SK-N-SH (cell line): ENCODE results near the gene POLR2B. TPM values are rescaled to one million over a fixed set of nuclear protein-coding genes. Genes with fewer than 3 reads are reported as not detected.

Experiments used
- CTCF ChIA-PET: fragments of 300-600, 350-600 bp; formaldehyde crosslinking; extraction: SDS; loops from one replicate; lab custom pipeline; 2021; lab: Yijun Ruan, JAX
- POLR2A ChIA-PET: fragments of 350-600 bp; sonication (Branson Sonifier 250); formaldehyde crosslinking; extraction: SDS; loops from one replicate; lab custom pipeline; 2020; ENCODE audit warnings: antibody characterized with exemption, inconsistent platforms; lab: Yijun Ruan, JAX
- DNase-seq: peaks from one replicate; pipeline ENCODE4 v3.0.0; 2012
- H2AFZ ChIP-seq: fragments of 200-600 bp; sonication (generic); 2 replicates; pipeline ENCODE4 v1.8.1; 2016; ENCODE audit warnings: antibody characterized with exemption, mild to moderate bottlenecking, low read depth
- H3F3A ChIP-seq: fragments of 200-600 bp; sonication (generic); replicated peaks from 2 replicates; pipeline ENCODE3; 2016; ENCODE audit warnings: antibody characterized with exemption, mild to moderate bottlenecking; ENCODE audit not compliant: insufficient read depth
- H3K27ac ChIP-seq, 2 experiments: fragments of 200-500 bp in 1 of 2; fragments of 200-600 bp in 1 of 2; sonication (Bioruptor generic) in 1 of 2; sonication (generic), shearing (Covaris generic) in 1 of 2; 2 replicates each; pipeline versions ENCODE4 v1.5.1 to v1.6.1; 2014 to 2016; ENCODE audit warnings: low read depth in 2 of 2, inconsistent platforms in 1 of 2, low read length in 1 of 2, mild to moderate bottlenecking in 1 of 2, mixed read lengths in 1 of 2
- H3K27me3 ChIP-seq: fragments of 200-600 bp; sonication (generic), shearing (Covaris generic); 2 replicates; pipeline ENCODE4 v1.6.1; 2016; ENCODE audit warnings: mixed run types; ENCODE audit not compliant: insufficient read depth
- H3K36me3 ChIP-seq, 2 experiments: fragments of 200-500 bp in 1 of 2; fragments of 200-600 bp in 1 of 2; sonication (Bioruptor generic) in 1 of 2; sonication (generic) in 1 of 2; replicated peaks in 1 of 2; 2 replicates each; pipeline versions ENCODE3 to v1.5.1; 2014 to 2016; ENCODE audit warnings: low read length in 1 of 2, mild to moderate bottlenecking in 1 of 2; ENCODE audit not compliant: insufficient read depth in 2 of 2, control insufficient read depth in 1 of 2
- H3K4me1 ChIP-seq, 2 experiments: fragments of 200-500 bp in 1 of 2; fragments of 200-600 bp in 1 of 2; sonication (Bioruptor generic) in 1 of 2; sonication (generic), shearing (Covaris generic) in 1 of 2; 2 replicates each; pipeline versions ENCODE4 v1.5.1 to v1.6.1; 2014 to 2016; ENCODE audit warnings: low read depth in 1 of 2, low read length in 1 of 2, mixed run types in 1 of 2; ENCODE audit not compliant: insufficient read depth in 2 of 2, control insufficient read depth in 1 of 2
- H3K4me2 ChIP-seq: fragments of 200-600 bp; sonication (generic), shearing (Covaris generic); 2 replicates; pipeline ENCODE4 v1.6.1; 2017; ENCODE audit warnings: mixed run types
- H3K4me3 ChIP-seq, 2 experiments: fragments of 200-500 bp in 1 of 2; fragments of 200-600 bp in 1 of 2; sonication (Bioruptor generic) in 1 of 2; sonication (generic), shearing (Covaris generic) in 1 of 2; 2 replicates each; pipeline versions ENCODE4 v1.5.1 to v1.8.1; 2014 to 2016; ENCODE audit warnings: low read depth in 2 of 2, inconsistent platforms in 1 of 2, low read length in 1 of 2, mild to moderate bottlenecking in 1 of 2, mixed read lengths in 1 of 2, moderate library complexity in 1 of 2
- H3K79me2 ChIP-seq: fragments of 200-600 bp; sonication (generic); 2 replicates; pipeline ENCODE4 v1.8.1; 2017; ENCODE audit warnings: mild to moderate bottlenecking; ENCODE audit not compliant: insufficient read depth
- H3K9ac ChIP-seq: fragments of 200-600 bp; sonication (generic); 2 replicates; pipeline ENCODE4 v1.6.1; 2017; ENCODE audit warnings: mixed run types
- H3K9me2 ChIP-seq: fragments of 200-600 bp; sonication (generic); 2 replicates; pipeline ENCODE4 v1.6.1; 2017; ENCODE audit warnings: mixed run types
- H3K9me3 ChIP-seq: fragments of 200-600 bp; sonication (generic); 2 replicates; pipeline ENCODE4 v1.6.1; 2017; ENCODE audit warnings: mixed run types, mild to moderate bottlenecking, moderate library complexity
- H4K20me1 ChIP-seq: fragments of 200-600 bp; sonication (generic); 2 replicates; pipeline ENCODE4 v1.6.1; 2017; ENCODE audit warnings: mild to moderate bottlenecking, mixed run types; ENCODE audit not compliant: insufficient read depth
- EP300 ChIP-seq, 2 experiments: IDR thresholded peaks; 2 replicates each; pipeline versions ENCODE4 v1.4.0 to v1.6.1; 2012; ENCODE audit warnings: borderline replicate concordance in 1 of 2, low read depth in 1 of 2, low read length in 1 of 2
- EZH2phosphoT487 ChIP-seq: fragments of 200-600 bp; sonication (generic); IDR thresholded peaks from 2 replicates; pipeline ENCODE4 v1.6.1; 2017; ENCODE audit warnings: low read depth, mixed run types, mild to moderate bottlenecking, antibody characterized with exemption, moderate library complexity, borderline replicate concordance
- FOSL2 ChIP-seq: IDR thresholded peaks from 2 replicates; pipeline ENCODE4 v1.4.0; 2012; ENCODE audit warnings: low read depth, mild to moderate bottlenecking, moderate library complexity, borderline replicate concordance
- FOXJ3 ChIP-seq: sonication (generic); formaldehyde crosslinking; IDR thresholded peaks from 2 replicates; pipeline ENCODE4 v1.5.1; 2020; ENCODE audit warnings: mild to moderate bottlenecking, missing genetic modification reagents
- FOXM1 ChIP-seq: IDR thresholded peaks from 2 replicates; pipeline ENCODE4 v1.4.0; 2012; ENCODE audit warnings: low read depth, mild to moderate bottlenecking
- GABPA ChIP-seq: IDR thresholded peaks from 2 replicates; pipeline ENCODE4 v1.4.0; 2012; ENCODE audit warnings: low read depth, mild to moderate bottlenecking
- GATA2 ChIP-seq: sonication (generic); formaldehyde crosslinking; IDR thresholded peaks from 2 replicates; pipeline ENCODE4 v1.5.0; 2020; ENCODE audit warnings: mild to moderate bottlenecking, missing genetic modification reagents
- IRF3 ChIP-seq: fragments of 150-350 bp; IDR thresholded peaks from 2 replicates; pipeline ENCODE4 v1.6.1; 2016; ENCODE audit warnings: mild to moderate bottlenecking, low read depth, low read length
- JUND ChIP-seq: IDR thresholded peaks from 2 replicates; pipeline ENCODE4 v1.4.0; 2012
- MAX ChIP-seq: IDR thresholded peaks from 2 replicates; pipeline ENCODE4 v1.4.0; 2012; ENCODE audit warnings: low read depth
- NFIC ChIP-seq: IDR thresholded peaks from 2 replicates; pipeline ENCODE4 v1.4.0; 2012; ENCODE audit warnings: borderline replicate concordance
- NRF1 ChIP-seq: IDR thresholded peaks from 2 replicates; pipeline ENCODE4 v1.6.1; 2012; ENCODE audit warnings: low read depth, mild to moderate bottlenecking, low read length
- REST ChIP-seq: IDR thresholded peaks from 2 replicates; pipeline ENCODE4 v1.6.1; 2012; ENCODE audit warnings: mild to moderate bottlenecking, low read depth, low read length, moderate library complexity
- RFX5 ChIP-seq: IDR thresholded peaks from 2 replicates; pipeline ENCODE4 v1.6.1; 2012; ENCODE audit warnings: mild to moderate bottlenecking, improper control_type of control experiment, low read length
- SMC3 ChIP-seq: IDR thresholded peaks from 2 replicates; pipeline ENCODE4 v1.6.1; 2012; ENCODE audit warnings: low read depth, low read length, improper control_type of control experiment
- TAF1 ChIP-seq: IDR thresholded peaks from 2 replicates; pipeline ENCODE4 v1.6.1; 2012; ENCODE audit warnings: low read depth, mild to moderate bottlenecking, low read length, moderate library complexity, borderline replicate concordance
- TCF12 ChIP-seq: IDR thresholded peaks from 2 replicates; pipeline ENCODE4 v1.4.0; 2012
- TEAD4 ChIP-seq: IDR thresholded peaks from 2 replicates; pipeline ENCODE4 v1.4.0; 2012; ENCODE audit warnings: mild to moderate bottlenecking, borderline replicate concordance; ENCODE audit not compliant: insufficient read depth
- WGBS: methylation state at CpG from one replicate; pipeline ENCODE4 v1.1.6; 2017; ENCODE audit warnings: low lambda C conversion rate; 5-methylcytosine and 5-hydroxymethylcytosine counted together
- polyA plus RNA-seq, 3 experiments: library from polyadenylated mRNA; depleted of rRNA; stranded (reverse); fragments of >200 nt; gene quantifications; 2 replicates each; pipeline ENCODE4 v1.2.3, GENCODE V29; 2012
- TF ChIP-seq, protein P1 (sequence below): IDR thresholded peaks from 2 replicates; pipeline ENCODE4 v1.4.0; 2012; ENCODE audit warnings: low read depth, borderline replicate concordance
- TF ChIP-seq, protein P2 (sequence below): fragments of 150-350 bp; IDR thresholded peaks from 2 replicates; pipeline ENCODE4 v1.6.1; 2017; ENCODE audit warnings: antibody characterized with exemption, low read length, low read depth, borderline replicate concordance
- TF ChIP-seq, protein P3 (sequence below): fragments of 200-600 bp; sonication (generic); IDR thresholded peaks from 2 replicates; pipeline ENCODE4 v1.6.1; 2017; ENCODE audit warnings: antibody characterized with exemption, mild to moderate bottlenecking, moderate library complexity

The POLR2B gene
- polyA plus RNA-seq, 1 of the 3 experiments (the other 2 are of a cell fraction): 58.5 TPM

DNA sequence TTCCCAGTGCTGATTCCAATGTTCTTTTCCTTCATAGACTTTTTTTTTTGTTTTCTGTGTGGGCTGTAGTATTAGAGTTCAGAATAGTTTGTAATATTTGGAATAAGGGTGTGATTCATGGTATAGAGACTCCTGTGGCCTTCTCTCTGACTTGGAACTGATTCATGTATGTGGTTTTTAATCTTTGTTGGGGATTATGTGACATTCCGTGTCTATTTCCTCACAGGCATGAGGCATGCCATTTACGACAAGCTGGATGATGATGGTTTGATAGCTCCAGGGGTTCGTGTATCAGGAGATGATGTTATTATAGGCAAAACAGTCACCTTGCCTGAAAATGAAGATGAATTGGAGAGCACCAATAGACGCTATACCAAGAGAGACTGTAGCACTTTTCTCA is 44.4 kb downstream of the POLR2B start (continued):
- TF ChIP-seq, protein P1, sequence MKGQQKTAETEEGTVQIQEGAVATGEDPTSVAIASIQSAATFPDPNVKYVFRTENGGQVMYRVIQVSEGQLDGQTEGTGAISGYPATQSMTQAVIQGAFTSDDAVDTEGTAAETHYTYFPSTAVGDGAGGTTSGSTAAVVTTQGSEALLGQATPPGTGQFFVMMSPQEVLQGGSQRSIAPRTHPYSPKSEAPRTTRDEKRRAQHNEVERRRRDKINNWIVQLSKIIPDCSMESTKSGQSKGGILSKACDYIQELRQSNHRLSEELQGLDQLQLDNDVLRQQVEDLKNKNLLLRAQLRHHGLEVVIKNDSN: no peak
- no peak for TF ChIP-seq TCF12
- no peak for TF ChIP-seq EZH2phosphoT487
- no peak for TF ChIP-seq MAX
- no peak for TF ChIP-seq TAF1
- no peak for TF ChIP-seq TEAD4
- TF ChIP-seq, all 33 proteins: peak for 0

DNA sequence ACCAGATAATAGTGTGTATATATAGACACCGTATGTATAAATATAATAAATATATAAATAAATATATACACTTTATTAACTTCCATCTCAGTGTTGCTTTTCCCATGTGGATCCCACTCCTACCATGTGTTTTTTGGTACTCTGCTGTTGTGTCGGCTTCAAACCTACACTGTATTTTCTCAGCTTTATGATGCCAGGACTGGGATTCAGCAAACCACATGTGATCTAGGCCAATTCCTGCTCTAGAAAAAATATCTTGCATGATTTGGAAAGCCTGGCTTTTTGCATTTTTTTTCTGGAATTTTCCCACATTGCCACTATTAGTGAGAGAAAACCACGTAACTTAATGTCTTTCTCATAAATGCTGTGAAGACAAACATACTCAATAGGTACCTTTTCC is 55.8 kb downstream of the POLR2B start:
- Histone ChIP-seq H3K4me1 (peaks cover 0 to 9% of the 10 kb centered on the region in 2 experiments; a peak in 1 of 4 replicates), H3K9ac (no peak overlapping the region), H3K79me2 (no peaks in the 10 kb centered on the region), H3F3A (peaks cover 29% of the 10 kb centered on the region), H3K9me3 (no peaks in the 10 kb centered on the region), H3K27ac (no peak overlapping the region), H3K9me2 (no peaks in the 10 kb centered on the region), H4K20me1 (no peaks in the 10 kb centered on the region), H3K4me2 (no peak overlapping the region), H3K4me3 (no peak overlapping the region), H2AFZ (no peak overlapping the region), H3K36me3 (peaks cover 22 to 37% of the 10 kb centered on the region in 2 experiments), H3K27me3 (no peaks in the 10 kb centered on the region)
- TF ChIP-seq EZH2phosphoT487: no peak
- no peak for TF ChIP-seq GABPA
- TF ChIP-seq FOXM1: no peak
- TF ChIP-seq REST: no peak
- TF ChIP-seq IRF3: no peak
- TF ChIP-seq, protein P2, sequence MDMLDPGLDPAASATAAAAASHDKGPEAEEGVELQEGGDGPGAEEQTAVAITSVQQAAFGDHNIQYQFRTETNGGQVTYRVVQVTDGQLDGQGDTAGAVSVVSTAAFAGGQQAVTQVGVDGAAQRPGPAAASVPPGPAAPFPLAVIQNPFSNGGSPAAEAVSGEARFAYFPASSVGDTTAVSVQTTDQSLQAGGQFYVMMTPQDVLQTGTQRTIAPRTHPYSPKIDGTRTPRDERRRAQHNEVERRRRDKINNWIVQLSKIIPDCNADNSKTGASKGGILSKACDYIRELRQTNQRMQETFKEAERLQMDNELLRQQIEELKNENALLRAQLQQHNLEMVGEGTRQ: no peak
- no peak for TF ChIP-seq FOSL2
- no peak for TF ChIP-seq NRF1
- TF ChIP-seq SMC3: no peak
- no peak for TF ChIP-seq RFX5
- TF ChIP-seq, protein P3, sequence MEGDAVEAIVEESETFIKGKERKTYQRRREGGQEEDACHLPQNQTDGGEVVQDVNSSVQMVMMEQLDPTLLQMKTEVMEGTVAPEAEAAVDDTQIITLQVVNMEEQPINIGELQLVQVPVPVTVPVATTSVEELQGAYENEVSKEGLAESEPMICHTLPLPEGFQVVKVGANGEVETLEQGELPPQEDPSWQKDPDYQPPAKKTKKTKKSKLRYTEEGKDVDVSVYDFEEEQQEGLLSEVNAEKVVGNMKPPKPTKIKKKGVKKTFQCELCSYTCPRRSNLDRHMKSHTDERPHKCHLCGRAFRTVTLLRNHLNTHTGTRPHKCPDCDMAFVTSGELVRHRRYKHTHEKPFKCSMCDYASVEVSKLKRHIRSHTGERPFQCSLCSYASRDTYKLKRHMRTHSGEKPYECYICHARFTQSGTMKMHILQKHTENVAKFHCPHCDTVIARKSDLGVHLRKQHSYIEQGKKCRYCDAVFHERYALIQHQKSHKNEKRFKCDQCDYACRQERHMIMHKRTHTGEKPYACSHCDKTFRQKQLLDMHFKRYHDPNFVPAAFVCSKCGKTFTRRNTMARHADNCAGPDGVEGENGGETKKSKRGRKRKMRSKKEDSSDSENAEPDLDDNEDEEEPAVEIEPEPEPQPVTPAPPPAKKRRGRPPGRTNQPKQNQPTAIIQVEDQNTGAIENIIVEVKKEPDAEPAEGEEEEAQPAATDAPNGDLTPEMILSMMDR: no peak
- no peak for TF ChIP-seq FOXJ3 (CRISPR knock-in tag)
- TF ChIP-seq JUND: no peak
- no peak for TF ChIP-seq NFIC
- TF ChIP-seq TAF1: no peak
- TF ChIP-seq TCF12: no peak
- no peak for TF ChIP-seq GATA2 (CRISPR knock-in tag)
- TF ChIP-seq EP300 (IDR thresholded peaks at IDR 0.05; ENCODE audit: borderline replicate concordance in 1 of 2, low read depth in 1 of 2, low read length in 1 of 2): no peak
- POLR2A ChIA-PET: no interaction called here
- CTCF ChIA-PET: interaction anchor here (0.8 to 2.9 kb wide), 3 partner anchors 14 to 392 kb away, joined by 3 to 31 read pairs (median 3); no protein-coding TSS in a partner anchor
- no peak for DNase-seq
- 95% methylated on average over 3 of the region's 3 CpGs for WGBS
